ENCODE data around the gene EFHD1.

- TF ChIP-seq CTCF (IDR thresholded peaks at IDR 0.05; ENCODE audit: insufficient read depth, low read depth, low read length), result no peak
- TF ChIP-seq EZH2 (IDR thresholded peaks at IDR 0.05; ENCODE audit: insufficient read depth, low read length), result no peak
Observed at GRCh38 chr2:232698556-232699091, 65.2 kb downstream of the EFHD1 start.

All from astrocyte (in vitro differentiated cells and primary cell).